Uterus (tissue), 2 donors: ENCODE data around the gene EMD.

Experiments
- CTCF ChIP-seq, 4 experiments: fragments of 200-600 bp in 2 of 4; fragments of 450-650 bp in 2 of 4; sonication (generic) in 2 of 4; IDR thresholded peaks; one replicate each; pipeline ENCODE4 v1.5.1; 2016 to 2019; ENCODE audit warnings: antibody characterized with exemption in 4 of 4, mild to moderate bottlenecking in 2 of 4, moderate library complexity in 1 of 4
- POLR2A ChIP-seq, 2 donors: fragments of 450-650 bp; IDR thresholded peaks; one replicate each; pipeline ENCODE4 v1.6.1; 2016; ENCODE audit warnings: antibody characterized with exemption in 2 of 2, mild to moderate bottlenecking in 1 of 2, moderate library complexity in 1 of 2

GRCh38 chrX:154356596-154356995 is 22.5 kb upstream of the EMD start:
- TF ChIP-seq CTCF (IDR thresholded peaks at IDR 0.05) (no peak), POLR2A (IDR thresholded peaks at IDR 0.05) (no peak)
